COR-L47 (cell line): Measurements from ENCODE around the gene EIF4E3.
A peak's percentile ranks its signal among the peaks of the same experiment; 100 is the strongest.

Experiments
- DNase-seq: peaks from one replicate; lab custom pipeline; 2025; lab: John Stamatoyannopoulos, UW

EIF4E3 gene

DNA sequence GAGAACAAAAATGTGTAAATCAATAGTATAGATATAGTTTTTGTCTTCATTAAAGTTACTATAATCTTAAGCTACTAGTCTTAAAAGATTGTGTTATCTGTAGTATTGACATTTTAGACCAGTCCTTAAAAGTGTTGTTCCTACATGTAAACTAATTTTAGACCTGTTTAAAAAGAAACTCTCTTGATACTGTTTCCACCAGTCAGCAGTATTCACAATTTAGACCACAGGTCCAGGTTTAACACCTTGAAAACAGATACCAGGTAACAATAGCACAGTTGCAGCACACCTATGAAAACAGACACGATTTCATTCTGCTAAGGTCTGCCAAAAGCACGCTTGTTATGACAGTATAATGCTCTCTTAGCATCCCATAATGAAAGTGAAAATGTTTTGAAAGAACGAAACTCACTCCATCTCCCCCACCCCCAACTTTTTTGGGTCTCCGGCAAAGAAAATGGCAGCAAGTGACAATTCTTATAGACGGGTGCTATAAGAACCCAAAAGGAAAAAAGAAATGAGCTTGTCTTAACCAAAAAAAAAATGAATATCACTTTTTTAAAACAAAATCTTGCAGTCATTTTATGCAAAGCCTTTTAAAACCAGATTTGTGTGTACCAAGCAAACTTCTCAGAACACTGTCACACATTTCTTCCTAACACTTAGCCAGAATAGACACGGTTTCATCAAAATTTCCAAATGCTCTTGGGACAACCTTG is 1.6 kb downstream of the EIF4E3 start:
- DNase-seq: no peak

DNA sequence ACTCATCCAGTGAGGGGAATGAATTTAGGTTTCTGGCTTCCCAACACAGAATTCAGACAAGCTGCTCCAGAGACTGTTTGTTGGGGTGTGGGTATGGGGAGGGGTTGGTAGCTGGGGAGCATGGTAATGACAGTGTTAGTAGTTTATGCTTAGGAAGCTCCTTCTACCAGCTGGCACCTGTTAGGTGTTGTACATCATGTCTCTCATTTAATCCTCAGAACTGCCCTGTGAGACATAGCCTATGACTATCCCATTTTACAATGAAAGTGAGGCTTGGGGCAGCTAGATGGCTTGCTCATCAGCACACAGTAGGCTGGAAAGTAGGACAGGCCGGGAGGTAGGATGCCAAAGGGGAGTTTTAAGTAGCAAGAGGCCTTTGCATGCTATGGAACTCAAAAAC is 2.5 kb downstream of the EIF4E3 start:
- no peak for DNase-seq

DNA sequence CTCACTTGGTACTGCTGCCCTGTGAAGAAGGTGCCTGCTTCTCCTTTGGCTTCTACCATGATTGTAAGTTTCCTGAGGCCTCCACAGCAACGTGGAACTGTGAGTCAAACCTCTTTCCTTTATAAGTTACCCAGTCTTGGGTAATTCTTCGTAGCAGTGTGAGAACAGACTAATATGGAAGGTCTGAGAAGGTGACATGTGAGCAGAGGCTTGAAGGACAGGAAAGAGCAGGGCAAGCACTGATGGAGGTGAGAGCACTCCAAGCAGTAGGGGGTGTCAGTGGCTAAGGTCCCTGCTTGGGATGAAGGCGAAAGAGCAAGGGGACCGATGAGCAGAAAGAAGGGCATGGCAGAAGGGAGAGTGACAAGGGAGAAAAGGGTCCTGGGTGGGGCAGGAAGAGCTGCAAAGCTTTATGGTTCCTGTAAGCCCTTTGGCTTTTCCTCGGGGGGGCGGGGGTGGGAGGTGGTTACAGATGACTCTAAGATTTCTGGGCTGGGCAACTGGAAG is 3.5 kb downstream of the EIF4E3 start:
- DNase-seq: no peak

DNA sequence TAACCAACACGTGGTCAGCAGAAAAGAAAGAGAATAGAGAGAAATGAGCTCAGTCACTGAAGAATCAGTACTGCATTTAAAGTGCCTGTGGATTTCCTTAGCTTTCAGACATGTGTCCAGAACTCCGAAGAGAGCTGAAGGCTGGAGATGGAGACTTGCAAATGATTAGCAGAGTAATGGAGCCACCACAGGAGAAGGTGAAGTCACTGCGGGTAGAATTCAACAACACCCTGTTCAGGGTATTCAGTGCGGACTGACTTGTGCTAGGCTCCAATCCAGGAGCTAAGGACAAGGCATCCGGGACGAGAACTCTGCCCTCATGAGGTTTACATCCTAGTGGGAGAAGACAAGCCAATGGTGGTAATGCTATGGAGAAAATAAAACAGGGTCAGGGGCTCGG is 4.2 kb downstream of the EIF4E3 start:
- DNase-seq: no peak

DNA sequence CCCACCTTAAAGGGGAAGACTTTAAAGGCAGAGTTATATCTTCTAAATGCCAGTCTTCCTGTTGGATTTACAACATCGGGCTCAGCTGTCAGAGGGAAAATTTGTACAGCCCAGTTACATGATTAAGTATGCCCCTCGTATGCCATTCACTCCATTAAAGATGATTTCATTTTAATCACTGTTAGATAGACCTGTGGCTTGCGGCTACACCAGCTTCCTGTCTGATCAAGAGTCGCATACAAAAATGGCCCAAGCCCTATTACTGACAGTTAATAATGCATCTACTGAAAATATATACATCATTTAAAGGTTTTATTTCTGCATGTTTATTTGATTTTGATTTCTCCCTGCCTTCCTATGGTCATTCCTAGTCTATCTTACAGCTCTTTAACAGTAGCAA is 7.1 kb downstream of the EIF4E3 start:
- DNase-seq: no peak

DNA sequence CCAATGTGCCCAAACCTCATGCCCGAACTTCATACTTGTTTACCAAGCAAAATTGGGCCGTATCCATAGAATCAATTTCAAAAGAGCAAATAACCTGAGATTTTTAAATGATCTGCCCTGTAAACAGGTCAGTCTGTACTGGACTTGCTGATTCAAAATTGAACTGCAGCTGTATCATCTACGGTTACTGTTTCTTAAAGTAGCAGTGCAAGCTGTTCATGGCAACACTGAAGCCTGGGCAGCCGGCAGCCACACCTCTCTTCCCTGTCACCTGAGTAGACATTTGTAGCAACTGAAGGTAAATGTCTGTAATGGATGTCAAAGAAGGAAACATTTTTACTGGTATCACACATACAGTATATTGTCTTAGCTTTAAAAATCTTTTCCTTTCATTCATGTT is 10.6 kb downstream of the EIF4E3 start:
- DNase-seq: no peak

DNA sequence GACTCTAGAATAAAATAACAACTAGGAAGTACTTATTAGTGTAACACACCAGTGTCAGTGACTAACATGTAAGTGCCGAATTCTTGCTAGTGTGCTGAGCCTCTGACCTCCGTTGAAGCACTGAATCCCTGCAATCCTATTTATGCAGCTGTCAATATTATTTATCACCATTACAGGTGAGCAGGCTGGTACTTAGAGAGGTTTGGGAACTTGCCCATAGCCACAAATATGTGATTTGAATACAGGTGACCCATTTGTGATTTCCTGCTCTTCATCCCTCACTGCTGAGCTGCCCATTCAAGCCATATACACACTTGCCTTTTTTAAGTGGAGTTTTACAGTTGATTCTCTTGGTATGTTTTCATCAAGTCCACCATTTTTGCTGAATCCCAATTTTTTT is 12.2 kb downstream of the EIF4E3 start:
- DNase-seq: peak; percentile 33

DNA sequence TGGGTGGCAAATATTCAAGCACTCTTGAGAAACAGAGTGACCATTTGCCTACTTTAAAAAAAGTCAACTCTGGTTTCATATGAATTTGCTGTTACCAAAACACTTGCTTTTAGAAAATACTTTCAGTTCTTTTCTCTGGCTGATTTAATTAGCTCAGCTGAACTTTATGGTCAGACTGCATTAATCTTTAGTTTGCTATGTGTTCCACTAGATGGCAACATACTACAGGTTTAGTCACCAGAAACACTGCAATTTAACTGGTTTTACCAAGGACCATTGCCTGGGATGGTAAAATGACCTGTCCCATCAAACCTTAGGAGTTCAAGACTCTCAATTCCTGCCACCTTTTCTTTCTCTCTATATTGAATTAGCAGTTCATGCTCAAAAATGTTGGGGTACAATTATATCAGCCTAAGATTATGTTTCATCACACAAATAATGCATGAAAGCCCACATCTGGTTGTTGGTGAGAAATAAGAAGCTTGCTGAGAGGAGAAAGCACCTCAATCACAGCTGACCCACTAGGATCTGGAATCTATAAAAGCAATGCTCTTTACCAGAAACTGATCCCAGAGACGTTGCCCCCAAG is 14.2 kb downstream of the EIF4E3 start:
- DNase-seq: peak; percentile 14

DNA sequence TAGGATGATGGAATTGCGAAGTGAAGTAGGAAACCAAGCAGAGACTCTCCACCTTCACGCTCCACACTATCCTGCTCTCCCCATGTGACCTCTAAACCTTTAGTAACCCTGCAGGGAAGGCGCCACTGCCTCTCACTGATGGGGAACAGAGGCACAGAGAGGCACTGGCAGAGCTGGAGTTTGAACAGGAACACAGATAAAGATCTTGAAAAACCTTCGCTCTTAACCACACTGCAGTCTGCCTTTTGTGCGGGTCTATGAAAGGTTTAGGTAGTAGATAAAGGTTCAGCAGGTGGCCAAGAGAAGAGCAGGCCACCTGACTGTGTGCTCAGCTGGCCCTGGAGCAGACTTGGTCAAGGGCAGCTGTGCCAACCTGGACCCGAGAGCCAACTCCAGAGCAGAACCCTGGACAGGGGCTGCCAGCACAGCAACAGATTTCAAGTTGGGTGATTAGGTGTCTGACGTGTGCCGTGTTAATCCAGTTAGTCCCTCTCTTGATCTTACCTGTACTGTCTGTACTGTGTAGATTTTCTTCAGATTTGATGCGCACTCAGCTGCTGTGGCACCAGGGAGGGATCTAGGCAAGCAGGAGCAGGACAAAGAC is 15.2 kb downstream of the EIF4E3 start:
- no peak for DNase-seq

DNA sequence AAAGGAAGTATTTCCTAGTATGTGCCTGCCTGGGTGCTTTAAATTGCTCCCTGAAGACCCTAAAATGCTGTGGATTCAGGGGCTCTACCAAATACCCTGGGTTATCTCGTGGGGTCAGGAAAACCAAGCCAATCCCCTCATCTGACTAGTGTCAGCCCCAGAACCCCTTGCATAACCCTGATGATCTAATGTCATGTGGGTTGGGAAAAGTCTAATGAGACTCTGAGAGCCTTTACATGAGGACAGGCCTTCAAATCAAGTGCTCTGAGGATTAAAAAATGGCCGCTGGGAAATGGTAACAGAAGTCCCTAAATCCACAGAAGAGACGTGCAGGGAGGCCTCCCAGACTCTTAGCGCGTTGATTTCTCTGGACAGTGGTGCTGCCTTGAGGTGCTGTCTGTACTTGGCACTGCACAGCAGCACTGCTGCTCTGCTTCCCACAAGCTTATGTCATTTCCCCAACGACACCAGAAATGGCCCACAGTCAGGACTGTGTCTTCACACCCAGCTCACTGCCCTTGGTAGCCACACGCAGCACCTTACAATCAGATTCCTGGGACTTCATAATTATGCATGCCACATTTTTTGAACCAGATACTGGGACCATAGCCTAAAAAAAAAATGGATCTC is 16.6 kb downstream of the EIF4E3 start:
- no peak for DNase-seq

DNA sequence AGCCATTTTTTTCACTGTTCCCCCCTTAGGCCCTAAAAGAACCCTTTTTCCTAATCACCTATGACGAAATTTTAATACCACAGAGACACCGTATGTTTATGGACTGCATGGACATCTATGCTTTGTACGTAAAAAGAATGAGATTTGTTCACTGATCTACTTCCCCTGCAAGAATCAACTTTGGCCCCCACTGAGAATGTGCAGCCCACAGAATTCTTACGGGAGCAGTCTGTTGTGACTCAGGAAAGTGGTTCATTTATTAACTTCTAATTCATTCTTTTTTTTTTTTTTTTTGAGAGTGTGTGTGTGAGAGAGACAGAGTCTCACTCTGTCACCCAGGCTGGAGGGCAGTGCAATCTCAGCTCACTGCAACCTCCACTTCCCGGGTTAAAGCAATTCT is 17.6 kb downstream of the EIF4E3 start:
- DNase-seq: no peak

DNA sequence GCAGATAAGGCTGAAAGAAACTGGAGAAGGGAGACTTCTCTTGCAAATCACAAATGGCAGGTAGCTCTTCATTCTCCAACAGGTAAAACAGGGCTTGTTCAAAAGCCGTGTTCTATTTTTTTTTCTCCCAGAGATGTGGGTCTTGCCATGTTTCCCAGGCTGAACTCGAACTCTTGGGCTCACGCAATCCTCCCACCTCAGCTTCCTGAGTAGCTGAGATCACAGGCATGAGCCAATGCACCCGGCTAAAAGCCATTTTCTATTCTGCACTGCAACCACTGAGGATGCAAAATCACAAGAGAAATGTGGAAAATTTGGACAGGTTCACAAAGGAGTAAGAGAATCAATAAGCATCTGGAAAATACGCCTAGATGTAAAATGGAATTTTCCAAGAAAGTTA is 19.5 kb downstream of the EIF4E3 start:
- no peak for DNase-seq

DNA sequence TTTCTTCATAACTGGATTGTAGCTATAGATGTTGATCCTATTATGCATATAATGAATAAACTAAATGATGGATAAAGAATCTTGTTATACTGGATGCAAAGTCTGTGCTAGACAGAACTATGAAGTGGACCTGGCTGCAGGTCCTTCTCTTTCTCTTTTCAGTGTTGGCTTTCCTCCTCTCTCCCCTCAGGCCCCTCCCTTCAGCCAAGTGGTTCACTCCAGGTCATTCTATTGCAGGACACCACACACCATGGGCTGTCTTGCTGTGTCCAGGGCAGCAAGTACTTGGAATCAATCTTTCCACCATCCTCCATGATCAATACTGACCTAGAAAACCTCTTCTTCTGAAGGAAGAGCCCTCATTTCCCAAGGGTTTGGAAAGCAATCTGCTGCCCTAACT is 20.3 kb downstream of the EIF4E3 start:
- no peak for DNase-seq

DNA sequence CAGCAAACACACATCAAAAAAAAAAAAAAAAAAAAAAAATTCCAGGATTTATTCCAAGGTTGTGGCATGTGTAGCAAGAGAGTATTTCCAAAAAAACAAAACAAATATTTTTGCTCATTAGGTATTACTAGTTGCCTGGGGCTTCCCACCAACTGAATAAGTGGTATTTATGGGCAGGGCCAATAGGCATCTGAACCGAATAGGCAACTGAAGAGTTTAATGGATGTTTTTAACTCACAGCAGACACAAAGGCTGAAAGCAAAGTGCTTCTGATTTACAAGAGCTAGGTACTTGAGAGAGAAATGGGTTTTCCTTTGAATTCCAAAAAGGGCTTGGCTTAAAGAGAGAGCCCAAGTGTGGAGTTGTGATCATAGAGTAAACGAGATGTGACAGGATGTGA is 21.4 kb downstream of the EIF4E3 start:
- no peak for DNase-seq

DNA sequence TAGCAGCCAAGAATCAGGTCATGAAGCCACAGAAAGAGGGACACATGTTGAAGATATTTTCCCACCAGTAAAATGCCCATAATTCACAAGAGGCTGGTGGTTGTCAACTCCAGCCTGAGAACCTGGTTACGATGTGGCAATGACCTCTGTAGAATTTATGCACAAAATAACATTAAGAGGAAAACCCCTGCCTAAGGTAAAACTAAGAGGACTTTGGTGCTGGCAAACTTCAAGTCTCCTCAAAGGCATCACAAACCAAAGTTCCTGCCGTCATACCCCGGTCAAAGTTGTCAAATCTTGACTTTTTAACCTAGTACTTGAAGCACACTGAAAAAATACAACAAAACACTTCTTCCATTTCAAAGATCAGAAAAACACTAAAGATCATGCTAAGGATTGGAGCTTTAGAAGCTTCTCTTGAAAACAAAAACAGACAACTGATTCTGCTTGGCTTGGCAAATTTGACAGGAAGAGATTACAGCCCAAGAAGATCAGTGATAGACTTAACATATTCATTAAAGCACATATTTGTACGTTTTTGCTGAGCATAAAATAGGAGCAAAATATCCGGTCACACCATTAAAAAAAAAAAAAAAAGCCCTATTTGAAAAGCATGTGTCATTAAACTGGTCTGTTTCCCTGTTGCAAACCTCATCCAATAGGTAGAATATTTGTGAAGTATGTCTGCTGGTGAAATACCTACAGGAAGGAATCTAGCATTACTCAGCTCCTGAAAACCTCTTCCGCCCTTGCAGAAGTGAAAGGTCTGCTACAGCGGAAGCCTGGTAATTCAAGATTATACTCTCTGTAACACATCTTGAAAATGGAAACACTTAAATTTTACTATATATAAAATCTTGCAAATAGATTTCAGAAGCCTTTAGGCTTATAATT is 22.8 kb downstream of the EIF4E3 start:
- DNase-seq: no peak

DNA sequence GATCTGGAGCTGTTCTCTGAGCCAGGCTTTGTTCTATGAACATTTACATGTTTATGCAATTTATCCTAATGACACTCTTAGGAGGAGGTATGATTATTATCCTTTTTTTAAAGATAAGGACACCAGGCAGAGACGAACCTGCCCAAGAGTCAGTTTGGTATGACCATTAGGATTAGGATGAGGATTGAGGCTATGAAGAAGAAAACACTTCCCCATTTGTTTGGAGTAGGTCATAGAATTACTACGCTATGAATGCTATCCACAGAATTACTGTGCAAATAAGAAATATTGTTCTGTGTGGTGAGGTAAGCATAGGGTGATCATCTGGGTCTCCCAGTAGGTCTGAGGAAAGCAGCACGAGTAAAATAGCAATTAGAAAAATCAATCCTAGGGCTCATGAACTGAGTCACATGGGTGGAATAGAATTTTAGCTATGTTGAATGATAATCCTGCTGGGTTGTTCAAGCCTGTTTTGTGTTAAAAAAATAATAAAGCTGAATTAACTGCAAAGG is 23.9 kb downstream of the EIF4E3 start:
- no peak for DNase-seq

DNA sequence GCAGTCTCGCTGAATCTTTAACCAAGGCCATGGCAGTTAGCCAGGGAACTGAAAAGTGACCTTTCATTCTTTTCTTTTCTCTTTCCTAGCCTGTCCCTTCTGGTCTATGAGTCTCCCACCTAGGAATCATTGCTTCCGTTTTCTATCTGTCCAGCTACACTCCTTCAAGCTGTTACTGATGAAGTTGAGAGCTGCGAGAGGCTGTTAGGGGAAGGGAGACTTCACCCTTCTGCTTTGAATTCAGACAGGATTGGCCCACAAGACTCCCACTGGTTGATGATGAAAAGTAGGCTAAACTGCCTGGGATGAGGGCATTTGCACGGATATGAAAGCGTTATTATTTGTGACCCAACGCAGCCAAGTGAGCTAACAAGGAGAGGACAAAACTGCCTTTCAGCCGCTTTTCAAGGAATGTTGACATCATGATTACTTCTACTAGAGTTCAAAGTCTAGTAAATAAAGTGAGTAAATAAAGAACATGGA is 30.2 kb downstream of the EIF4E3 start:
- DNase-seq: no peak

DNA sequence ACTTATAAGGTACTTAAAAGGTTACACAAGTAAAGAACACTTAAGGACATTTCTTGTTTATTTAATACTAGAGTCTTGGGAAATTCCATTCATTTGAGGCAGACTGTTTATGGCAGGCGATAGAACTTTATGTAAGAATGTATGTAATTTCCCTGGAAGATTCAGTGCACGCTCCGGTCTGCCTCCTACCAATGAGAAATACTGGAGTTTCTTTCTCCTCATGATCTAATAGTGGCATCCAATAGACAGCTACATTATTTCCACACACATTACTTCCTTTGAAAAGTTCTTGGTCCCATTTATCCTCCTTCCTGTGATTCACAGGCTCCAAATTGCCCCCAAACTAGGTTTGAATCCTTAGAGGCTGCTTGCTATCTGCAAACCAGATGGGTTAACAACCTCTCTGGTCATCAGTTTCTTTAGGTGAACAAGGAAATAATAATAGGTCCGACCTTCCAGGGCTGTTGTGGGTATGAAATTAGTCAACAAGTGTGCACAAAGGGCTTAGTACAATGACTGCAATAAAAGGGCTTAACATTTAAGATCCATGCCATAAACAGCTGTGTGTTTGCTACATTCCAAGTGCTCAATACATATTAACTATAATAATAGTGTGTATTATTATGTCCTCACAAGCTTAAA is 30.7 kb downstream of the EIF4E3 start:
- DNase-seq: no peak

DNA sequence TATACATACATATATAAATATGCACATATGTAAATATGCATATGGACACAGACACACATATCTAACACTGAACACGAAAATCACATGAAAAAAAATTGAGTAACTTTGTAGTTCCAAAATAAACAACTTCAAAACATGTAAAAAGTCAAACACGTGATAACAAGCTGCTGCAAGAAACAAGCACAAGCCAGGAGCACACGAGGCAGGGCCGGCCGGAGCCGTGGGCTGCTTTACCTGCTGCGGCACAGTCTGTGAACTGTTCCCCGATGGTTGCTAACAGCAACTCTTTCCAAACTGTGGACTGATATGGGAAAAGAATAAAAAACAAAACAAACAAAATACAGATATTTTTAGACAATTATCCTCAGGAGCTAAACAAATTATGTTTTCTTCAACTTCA is 31.6 kb downstream of the EIF4E3 start:
- no peak for DNase-seq

DNA sequence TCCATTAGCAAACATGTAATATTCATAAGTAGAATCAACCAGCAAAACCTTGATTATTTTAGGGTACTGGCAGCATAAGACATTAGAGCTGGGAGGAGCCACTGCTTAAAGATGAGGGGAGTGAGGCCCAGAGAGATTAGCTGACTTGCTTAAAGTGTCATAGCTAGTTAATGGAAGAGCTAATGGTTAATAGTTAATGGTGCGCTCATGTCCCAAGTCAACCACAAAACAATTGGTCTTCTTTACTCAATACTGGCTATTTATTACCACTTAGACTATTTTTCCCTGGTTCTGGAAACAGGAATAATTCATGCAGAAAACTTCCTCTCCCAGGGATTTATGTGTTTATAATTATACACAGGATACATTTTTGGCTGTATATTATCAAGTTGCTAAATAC is 33.1 kb downstream of the EIF4E3 start:
- no peak for DNase-seq

DNA sequence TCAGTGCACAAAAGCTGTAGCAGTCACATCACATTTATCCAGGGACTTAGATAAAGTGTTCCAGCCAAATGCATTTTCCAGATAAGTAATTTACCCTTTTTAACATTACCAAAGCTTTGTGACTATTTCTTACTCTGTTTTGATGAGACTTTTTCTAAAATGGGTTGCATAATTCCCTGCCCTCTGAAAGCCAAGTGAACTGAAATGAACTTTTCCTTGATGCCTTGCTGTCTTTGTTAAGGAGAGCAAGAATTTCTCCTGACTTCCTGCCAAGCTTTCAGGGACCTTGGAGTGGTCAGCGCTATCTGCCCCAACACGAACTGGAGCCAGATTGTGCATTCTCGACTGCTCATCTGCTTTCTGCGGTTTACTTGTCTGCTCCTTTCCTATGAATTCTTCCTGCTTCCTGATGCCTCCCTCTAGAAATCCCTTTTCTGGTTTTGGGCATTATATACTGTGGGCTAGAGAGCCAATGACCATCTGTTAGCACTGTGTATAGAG is 34.8 kb downstream of the EIF4E3 start:
- DNase-seq: no peak
